Urothelium cell line (cell line): ENCODE data around the gene ARHGEF6.

Source experiments
- DNase-seq: peaks from one replicate; pipeline ENCODE4 v3.0.0; 2011; ENCODE audit warnings: low spot score, mixed read lengths
- FAIRE-seq: peaks from 2 replicates; lab custom pipeline; 2011; peaks lifted over from hg19 to GRCh38; lab: Jason Lieb, UNC

Gene ARHGEF6

GRCh38 chrX:136652822-136653723 lies 127.7 kb downstream of the ARHGEF6 start:
- no peak for FAIRE-seq

DNA sequence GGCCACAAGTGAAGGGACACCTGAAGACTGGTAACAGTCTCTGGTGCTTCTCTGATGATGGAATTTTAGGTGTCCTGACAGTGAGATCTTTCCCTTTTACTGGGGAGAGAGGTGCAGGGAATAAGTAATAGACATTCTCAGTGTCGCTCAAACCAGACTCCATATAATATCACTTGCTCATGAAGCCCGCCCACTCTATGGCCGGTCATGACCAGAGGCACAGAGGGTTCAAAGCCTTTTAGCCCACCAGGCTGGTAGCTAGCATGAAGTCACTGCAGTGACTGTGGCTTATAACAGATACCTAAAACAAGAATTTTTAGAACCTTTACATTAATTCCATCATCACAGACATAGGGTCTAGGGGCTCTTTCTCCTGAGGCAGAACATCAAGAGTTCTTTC lies 129.9 kb downstream of the ARHGEF6 start:
- FAIRE-seq (no peak), DNase-seq (no peak)

More at GRCh38 chrX:136652822-136653723, 127.7 kb downstream of the ARHGEF6 start:
- DNase-seq, result no peak

GRCh38 chrX:136647677-136648360 lies 132.9 kb downstream of the ARHGEF6 start, which contains the start of gene CD40LG:
Gene CD40LG (plus strand): TSS chrX:136648158. CDS start chrX:136648249, 91 bp downstream.
- no peak for FAIRE-seq
- no peak for DNase-seq

- DNase-seq, result no peak
- no peak for FAIRE-seq
These were observed 134.0 kb downstream of the ARHGEF6 start for GRCh38 chrX:136646602-136647239.

GRCh38 chrX:136643243-136643642 lies 137.5 kb downstream of the ARHGEF6 start:
- no peak for FAIRE-seq
- no peak for DNase-seq

GRCh38 chrX:136639506-136640176 lies 141.1 kb downstream of the ARHGEF6 start:
- DNase-seq, result no peak
- no peak for FAIRE-seq

GRCh38 chrX:136636121-136636520 lies 144.6 kb downstream of the ARHGEF6 start:
- no peak for DNase-seq

GRCh38 chrX:136635235-136635634 lies 145.5 kb downstream of the ARHGEF6 start:
- DNase-seq (no peak), FAIRE-seq (no peak)

More at GRCh38 chrX:136636121-136636520, 144.6 kb downstream of the ARHGEF6 start:
- no peak for FAIRE-seq

- no peak for DNase-seq
- FAIRE-seq, result no peak
These were observed 149.9 kb downstream of the ARHGEF6 start for GRCh38 chrX:136630881-136631280.

DNA sequence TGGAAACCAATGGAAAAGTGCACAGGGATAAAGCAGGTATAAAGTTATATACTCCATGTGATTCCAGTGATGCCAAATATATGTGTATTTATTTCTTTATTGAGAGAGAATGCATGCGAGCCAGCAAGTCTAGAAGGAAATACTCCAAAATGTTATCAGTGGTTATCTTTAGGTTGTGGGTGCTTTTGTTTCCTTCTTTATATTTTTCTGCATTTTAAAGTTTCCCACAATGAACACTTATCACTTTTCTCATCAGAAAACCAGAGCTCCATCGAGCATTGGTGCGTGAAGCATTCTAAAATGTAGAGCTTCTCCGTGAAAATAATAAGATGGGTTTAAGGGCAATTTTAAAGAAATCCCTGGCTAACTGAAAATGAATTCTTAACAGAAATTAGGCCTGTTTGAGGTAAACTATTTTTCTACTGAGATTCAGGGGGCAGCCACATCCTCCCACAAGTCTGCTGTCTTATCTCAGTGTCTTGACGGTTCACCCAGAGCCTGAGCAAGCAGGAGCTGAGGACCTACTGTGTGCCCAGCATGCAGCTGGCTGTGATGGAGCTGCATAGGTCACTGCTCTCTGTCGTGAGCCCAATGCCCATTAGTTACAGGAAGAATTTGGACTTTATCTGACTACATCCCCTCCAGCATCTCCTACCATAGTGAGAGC lies 151.5 kb downstream of the ARHGEF6 start:
- FAIRE-seq, result no peak
- no peak for DNase-seq

- no peak for DNase-seq
- no peak for FAIRE-seq
These were observed 153.3 kb downstream of the ARHGEF6 start for GRCh38 chrX:136627409-136627808.

- no peak for DNase-seq
- FAIRE-seq, result no peak
These were observed 153.8 kb downstream of the ARHGEF6 start for GRCh38 chrX:136626891-136627290.

GRCh38 chrX:136626237-136626636 lies 154.5 kb downstream of the ARHGEF6 start:
- FAIRE-seq, result no peak
- DNase-seq, result no peak

DNA sequence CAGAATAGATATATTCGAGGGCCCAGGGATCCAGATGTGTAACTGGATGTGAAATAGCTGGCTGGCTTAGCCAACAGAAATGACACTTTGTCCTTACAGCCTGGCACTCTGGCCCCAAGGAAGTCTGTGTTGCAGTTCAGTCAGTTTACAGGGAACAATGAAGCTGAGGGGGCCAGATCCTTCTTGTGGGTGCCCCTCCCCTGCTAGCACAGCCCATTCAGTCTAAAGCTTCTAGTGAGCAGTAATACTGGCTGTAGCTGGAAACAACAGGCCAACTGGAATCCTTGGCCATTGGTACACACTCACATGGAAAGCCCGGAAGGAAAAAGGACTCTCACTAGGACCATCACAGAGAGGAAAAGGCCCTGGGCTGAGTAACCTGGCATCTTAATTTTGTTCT lies 155.5 kb downstream of the ARHGEF6 start:
- no peak for DNase-seq
- no peak for FAIRE-seq

GRCh38 chrX:136623396-136623795 lies 157.3 kb downstream of the ARHGEF6 start:
- no peak for FAIRE-seq

GRCh38 chrX:136622568-136622967 lies 158.2 kb downstream of the ARHGEF6 start:
- no peak for DNase-seq
- FAIRE-seq, result no peak

More at GRCh38 chrX:136623396-136623795, 157.3 kb downstream of the ARHGEF6 start:
- no peak for DNase-seq

DNA sequence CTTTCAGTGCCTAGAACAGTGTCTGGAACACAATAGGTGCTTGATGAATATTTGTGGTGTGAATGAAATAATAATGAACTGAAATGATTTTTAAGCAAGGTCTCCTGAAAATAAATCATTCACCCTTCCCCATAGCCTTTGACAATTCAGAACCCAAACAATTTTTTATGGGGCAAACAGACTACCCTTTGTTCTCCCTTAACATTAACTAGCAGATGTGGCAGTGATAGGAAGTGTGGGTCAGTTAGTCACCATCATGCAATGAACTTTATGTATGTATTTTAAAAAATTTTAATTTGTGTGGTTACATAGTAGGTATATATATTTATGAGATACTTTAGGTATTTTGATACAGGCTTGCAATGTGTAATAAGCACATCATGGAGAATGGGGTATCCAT lies 160.0 kb downstream of the ARHGEF6 start:
- FAIRE-seq, result no peak

GRCh38 chrX:136619899-136620505 lies 160.7 kb downstream of the ARHGEF6 start:
- no peak for FAIRE-seq
- no peak for DNase-seq

More for the DNA sequence above, 160.0 kb downstream of the ARHGEF6 start:
- DNase-seq, result no peak

- no peak for FAIRE-seq
These were observed 163.6 kb downstream of the ARHGEF6 start for GRCh38 chrX:136616987-136617685.

More at GRCh38 chrX:136616987-136617685, 163.6 kb downstream of the ARHGEF6 start:
- DNase-seq, result no peak
